ENCODE measurements around the gene HSPE1.

DNA sequence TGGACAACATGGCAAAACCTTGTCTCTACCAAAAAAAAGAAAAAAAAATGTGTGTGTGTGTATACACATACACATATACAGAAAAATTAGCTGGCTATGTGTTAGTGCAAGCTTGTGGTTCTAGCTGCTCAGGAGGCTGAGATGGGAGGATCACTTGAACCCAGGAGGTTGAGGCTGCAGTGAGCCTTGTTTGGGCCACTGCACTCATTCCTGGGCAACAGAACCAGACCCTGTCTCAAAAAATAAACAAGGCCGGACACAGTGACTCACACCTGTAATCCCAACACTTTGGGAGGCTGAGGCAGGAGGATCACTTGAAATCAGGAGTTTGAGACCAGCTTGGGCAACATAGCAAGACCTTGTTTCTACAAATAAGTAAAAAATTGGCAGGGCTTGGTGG lies 44.8 kb upstream of the HSPE1 start:
- TF ChIP-seq, protein P1, sequence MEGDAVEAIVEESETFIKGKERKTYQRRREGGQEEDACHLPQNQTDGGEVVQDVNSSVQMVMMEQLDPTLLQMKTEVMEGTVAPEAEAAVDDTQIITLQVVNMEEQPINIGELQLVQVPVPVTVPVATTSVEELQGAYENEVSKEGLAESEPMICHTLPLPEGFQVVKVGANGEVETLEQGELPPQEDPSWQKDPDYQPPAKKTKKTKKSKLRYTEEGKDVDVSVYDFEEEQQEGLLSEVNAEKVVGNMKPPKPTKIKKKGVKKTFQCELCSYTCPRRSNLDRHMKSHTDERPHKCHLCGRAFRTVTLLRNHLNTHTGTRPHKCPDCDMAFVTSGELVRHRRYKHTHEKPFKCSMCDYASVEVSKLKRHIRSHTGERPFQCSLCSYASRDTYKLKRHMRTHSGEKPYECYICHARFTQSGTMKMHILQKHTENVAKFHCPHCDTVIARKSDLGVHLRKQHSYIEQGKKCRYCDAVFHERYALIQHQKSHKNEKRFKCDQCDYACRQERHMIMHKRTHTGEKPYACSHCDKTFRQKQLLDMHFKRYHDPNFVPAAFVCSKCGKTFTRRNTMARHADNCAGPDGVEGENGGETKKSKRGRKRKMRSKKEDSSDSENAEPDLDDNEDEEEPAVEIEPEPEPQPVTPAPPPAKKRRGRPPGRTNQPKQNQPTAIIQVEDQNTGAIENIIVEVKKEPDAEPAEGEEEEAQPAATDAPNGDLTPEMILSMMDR (IDR thresholded peaks at IDR 0.05) = no peak
- TF ChIP-seq POLR2A (IDR thresholded peaks at IDR 0.05) = no peak

All from testis (tissue), 2 donors.